Astrocyte (in vitro differentiated cells and primary cell): ENCODE results near the gene ANKRD23. TPM values are rescaled to one million over a fixed set of nuclear protein-coding genes. Genes with fewer than 3 reads are reported as not detected.

Source experiments
- DNase-seq: peaks from one replicate; pipeline ENCODE4 v3.0.0-alpha.2; 2010; ENCODE audit warnings: low read depth
- FAIRE-seq: peaks from 2 replicates; lab custom pipeline; 2011; peaks lifted over from hg19 to GRCh38; lab: Jason Lieb, UNC
- H2AFZ ChIP-seq: 2 replicates; pipeline ENCODE4 v1.6.0; 2012; ENCODE audit warnings: low read depth, low read length, inconsistent platforms
- H3K27ac ChIP-seq: 2 replicates; pipeline ENCODE4 v1.5.1; 2011; ENCODE audit warnings: low read depth, low read length, inconsistent platforms
- H3K27me3 ChIP-seq: 2 replicates; pipeline ENCODE4 v1.6.0; 2011; ENCODE audit warnings: low read length, inconsistent platforms; ENCODE audit not compliant: insufficient read depth
- H3K36me3 ChIP-seq: 2 replicates; pipeline ENCODE4 v1.5.1; 2011; ENCODE audit warnings: low read length, inconsistent platforms; ENCODE audit not compliant: insufficient read depth
- H3K4me1 ChIP-seq: 2 replicates; pipeline ENCODE4 v1.5.1; 2011; ENCODE audit warnings: low read length, inconsistent platforms; ENCODE audit not compliant: insufficient read depth
- H3K4me2 ChIP-seq: 2 replicates; pipeline ENCODE4 v1.6.0; 2012; ENCODE audit warnings: low read length, inconsistent platforms
- H3K4me3 ChIP-seq: 2 replicates; pipeline ENCODE4 v1.5.1; 2011; ENCODE audit warnings: low read depth, mild to moderate bottlenecking, low read length, inconsistent platforms; ENCODE audit not compliant: insufficient read depth
- H3K79me2 ChIP-seq: 2 replicates; pipeline ENCODE4 v1.6.0; 2012; ENCODE audit warnings: mild to moderate bottlenecking, low read length, inconsistent platforms; ENCODE audit not compliant: insufficient read depth
- H3K9ac ChIP-seq: 2 replicates; pipeline ENCODE4 v1.6.0; 2012; ENCODE audit warnings: mild to moderate bottlenecking, low read length, inconsistent platforms
- H3K9me3 ChIP-seq: 2 replicates; pipeline ENCODE4 v1.5.1; 2012; ENCODE audit warnings: low read depth, mild to moderate bottlenecking, low read length, inconsistent platforms; ENCODE audit not compliant: insufficient read depth
- H4K20me1 ChIP-seq: 2 replicates; pipeline ENCODE4 v1.6.0; 2012; ENCODE audit warnings: low read length, inconsistent platforms; ENCODE audit not compliant: insufficient read depth
- H3K27ac Mint-ChIP-seq: one replicate; pipeline ENCODE4 v1.8.0; 2021; ENCODE audit warnings: mild to moderate bottlenecking, mixed read lengths; ENCODE audit not compliant: unreplicated experiment
- H3K27me3 Mint-ChIP-seq: one replicate; pipeline ENCODE4 v1.8.0; 2021; ENCODE audit warnings: low read depth, mixed read lengths; ENCODE audit not compliant: unreplicated experiment
- H3K36me3 Mint-ChIP-seq: one replicate; pipeline ENCODE4 v1.8.0; 2021; ENCODE audit warnings: low read depth, mixed read lengths; ENCODE audit not compliant: unreplicated experiment
- H3K4me1 Mint-ChIP-seq: one replicate; pipeline ENCODE4 v1.8.0; 2021; ENCODE audit warnings: low read depth, mixed read lengths; ENCODE audit not compliant: unreplicated experiment
- H3K4me3 Mint-ChIP-seq: one replicate; pipeline ENCODE4 v1.8.0; 2021; ENCODE audit warnings: mild to moderate bottlenecking, moderate library complexity, mixed read lengths; ENCODE audit not compliant: unreplicated experiment
- H3K9me3 Mint-ChIP-seq: one replicate; pipeline ENCODE4 v1.8.0; 2021; ENCODE audit warnings: mild to moderate bottlenecking, mixed read lengths; ENCODE audit not compliant: unreplicated experiment
- CTCF ChIP-seq: IDR thresholded peaks from 2 replicates; pipeline ENCODE4 v1.5.1; 2011; ENCODE audit warnings: low read depth, mild to moderate bottlenecking, inconsistent platforms, low read length, moderate library complexity; ENCODE audit not compliant: insufficient read depth
- EZH2 ChIP-seq: IDR thresholded peaks from 2 replicates; pipeline ENCODE4 v1.6.1; 2012; ENCODE audit warnings: mild to moderate bottlenecking, low read length, inconsistent platforms; ENCODE audit not compliant: insufficient read depth
- total RNA-seq: library from RNA; stranded (reverse); gene quantifications from 2 replicates; pipeline ENCODE4 v1.2.1, GENCODE V29; 2021

ANKRD23 gene
- total RNA-seq, 1 donor from 2014 or later: 2.5 TPM

- Histone ChIP-seq H3K9ac (no peak overlapping the region), H3K36me3 (no peaks in the 10 kb centered on the region), H4K20me1 (peaks cover 60% of the 10 kb centered on the region), H3K4me2 (no peak overlapping the region), H3K4me1 (peaks cover 3% of the 10 kb centered on the region), H3K4me3 (no peak overlapping the region), H3K27me3 (no peaks in the 10 kb centered on the region), H3K27ac (no peak overlapping the region), H3K9me3 (no peaks in the 10 kb centered on the region), H2AFZ (no peak overlapping the region), H3K79me2 (peaks cover 10% of the 10 kb centered on the region)
- TF ChIP-seq CTCF (no peak), EZH2 (no peak)
- DNase-seq (no peak), FAIRE-seq (no peak)
- Mint-ChIP-seq H3K9me3 (no peaks in the 10 kb centered on the region), H3K4me1 (peaks cover 4% of the 10 kb centered on the region), H3K27me3 (peaks cover 7% of the 10 kb centered on the region), H3K27ac (no peak overlapping the region), H3K4me3 (no peak overlapping the region), H3K36me3 (peaks cover 5% of the 10 kb centered on the region)
These were observed 21.0 kb downstream of the ANKRD23 start for GRCh38 chr2:96822786-96823185.

GRCh38 chr2:96821113-96821675, 22.6 kb downstream of the ANKRD23 start:
- H4K20me1 ChIP-seq: peaks cover 68% of the 10 kb centered on the region
- FAIRE-seq: no peak

More at GRCh38 chr2:96821113-96821675, 22.6 kb downstream of the ANKRD23 start:
- Histone ChIP-seq H3K9me3 (no peaks in the 10 kb centered on the region), H3K4me2 (no peak overlapping the region), H3K36me3 (no peaks in the 10 kb centered on the region), H3K27me3 (no peaks in the 10 kb centered on the region), H3K79me2 (peaks cover 10% of the 10 kb centered on the region), H3K4me1 (peaks cover 9% of the 10 kb centered on the region), H3K27ac (no peak overlapping the region), H3K4me3 (no peak overlapping the region), H2AFZ (no peak overlapping the region), H3K9ac (no peak overlapping the region)
- Mint-ChIP-seq H3K36me3 (peaks cover 5% of the 10 kb centered on the region), H3K4me3 (no peak overlapping the region), H3K27ac (no peak overlapping the region), H3K27me3 (peaks cover 7% of the 10 kb centered on the region), H3K4me1 (peaks cover 4% of the 10 kb centered on the region), H3K9me3 (no peaks in the 10 kb centered on the region)
- TF ChIP-seq EZH2 (no peak), CTCF (no peak)
- no peak for DNase-seq
